Glomerular visceral epithelial cell (primary cell): Measurements from ENCODE around the gene APOBEC3F.
"Not testable (repeated sequence)": the region's sequence is repeated elsewhere in the genome, so short reads cannot be mapped to it uniquely, and the experiment has no call there.

ENCODE experiments used
- DNase-seq: peaks from one replicate; pipeline ENCODE4 v3.0.0-alpha.2; 2016; ENCODE audit errors: extremely low spot score

APOBEC3F gene

GRCh38 chr22:39027717-39028116 is 12.9 kb upstream of the APOBEC3F start:
- DNase-seq = no peak

GRCh38 chr22:39028281-39028680 is 12.4 kb upstream of the APOBEC3F start:
- no peak for DNase-seq

- no peak for DNase-seq
Observed at GRCh38 chr22:39029227-39029626, 11.4 kb upstream of the APOBEC3F start.

GRCh38 chr22:39030705-39031104 is 10.0 kb upstream of the APOBEC3F start:
- DNase-seq = no peak

- not testable (repeated sequence) for DNase-seq
Observed at GRCh38 chr22:39031434-39032295, 9.0 kb upstream of the APOBEC3F start.

DNA sequence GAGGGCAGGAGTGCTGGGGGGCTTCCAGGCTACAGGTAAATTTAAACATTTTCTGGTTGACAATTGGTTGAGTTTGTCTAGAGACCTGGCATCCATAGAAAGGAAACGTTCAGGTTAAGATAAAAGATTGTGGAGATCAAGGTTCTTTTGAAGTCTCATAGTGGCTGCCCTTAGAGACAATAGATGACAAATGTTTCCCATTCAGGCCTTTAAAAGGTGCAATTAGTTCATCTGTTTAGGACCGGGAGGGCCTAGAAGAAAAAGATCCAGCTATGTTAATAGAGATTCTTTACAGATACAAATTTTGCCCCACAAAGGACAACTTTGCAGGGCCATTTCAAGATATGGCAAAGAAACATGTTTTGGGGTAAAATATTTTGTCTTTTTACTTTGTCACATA is 3.6 kb upstream of the APOBEC3F start:
- DNase-seq = not testable (repeated sequence)

- no peak for DNase-seq
Observed at GRCh38 chr22:39039306-39040126, 1.1 kb upstream of the APOBEC3F start.

DNA sequence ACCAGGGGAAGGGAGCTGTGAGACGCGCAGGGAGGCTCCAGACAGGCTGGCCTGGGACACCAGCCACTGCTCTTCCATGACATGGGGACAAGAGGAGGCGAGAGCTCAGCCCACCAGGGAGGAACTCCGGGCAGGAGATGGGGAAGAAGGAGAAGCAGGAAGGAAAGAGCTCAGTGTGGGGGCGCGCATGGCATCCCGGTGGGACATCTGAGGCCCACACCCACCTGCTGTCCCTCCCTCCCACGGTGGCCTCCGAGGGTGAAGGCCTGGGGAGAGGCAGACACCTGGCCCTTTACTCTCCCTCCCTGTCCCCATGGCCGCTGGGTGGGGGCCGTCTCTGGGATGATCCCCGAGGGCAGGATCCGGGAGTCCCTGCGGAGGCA is 518 bp upstream of the APOBEC3F start:
- not testable (repeated sequence) for DNase-seq

- DNase-seq = no peak
Observed at GRCh38 chr22:39041908-39042307, 1.2 kb downstream of the APOBEC3F start.

- DNase-seq = not testable (repeated sequence)
Observed at GRCh38 chr22:39043063-39043462, 2.4 kb downstream of the APOBEC3F start.

DNA sequence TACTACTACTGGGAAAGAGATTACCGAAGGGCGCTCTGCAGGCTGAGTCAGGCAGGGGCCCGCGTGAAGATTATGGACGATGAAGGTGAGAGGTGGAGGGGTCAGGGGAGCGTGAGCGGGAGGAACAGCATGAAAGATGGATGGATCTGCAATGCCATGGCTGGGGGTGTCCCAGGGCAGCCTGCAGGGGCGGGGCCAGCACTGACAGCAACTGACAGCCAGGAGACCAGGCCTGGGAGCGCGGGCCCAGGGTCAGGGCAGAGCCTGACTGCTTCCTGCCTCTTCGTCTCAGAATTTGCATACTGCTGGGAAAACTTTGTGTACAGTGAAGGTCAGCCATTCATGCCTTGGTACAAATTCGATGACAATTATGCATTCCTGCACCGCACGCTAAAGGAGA is 4.5 kb downstream of the APOBEC3F start:
- not testable (repeated sequence) for DNase-seq

- DNase-seq = not testable (repeated sequence)
Observed at GRCh38 chr22:39049486-39049885, 8.8 kb downstream of the APOBEC3F start.

DNA sequence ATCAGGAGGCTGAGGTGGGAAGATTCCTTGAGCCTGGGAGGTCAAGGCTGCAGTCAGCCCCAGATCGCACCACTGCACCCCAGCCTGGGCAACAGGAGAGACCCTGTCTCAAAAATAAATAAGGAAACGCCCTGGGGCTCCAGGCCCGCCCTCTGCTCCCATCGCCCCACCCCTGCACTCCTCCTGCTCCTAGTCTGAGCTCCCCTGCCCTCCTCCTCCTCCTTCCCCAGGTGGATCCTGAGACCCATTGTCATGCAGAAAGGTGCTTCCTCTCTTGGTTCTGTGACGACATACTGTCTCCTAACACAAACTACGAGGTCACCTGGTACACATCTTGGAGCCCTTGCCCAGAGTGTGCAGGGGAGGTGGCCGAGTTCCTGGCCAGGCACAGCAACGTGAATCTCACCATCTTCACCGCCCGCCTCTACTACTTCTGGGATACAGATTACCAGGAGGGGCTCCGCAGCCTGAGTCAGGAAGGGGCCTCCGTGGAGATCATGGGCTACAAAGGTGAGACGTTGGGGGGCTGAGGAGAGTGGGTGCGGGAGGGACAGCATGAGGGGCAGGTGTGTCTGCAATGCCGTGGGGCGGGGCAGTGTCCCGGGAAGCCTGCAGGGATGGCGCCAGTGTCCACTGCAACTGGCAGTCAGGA is 11.3 kb downstream of the APOBEC3F start:
- not testable (repeated sequence) for DNase-seq

- DNase-seq = no peak
Observed at GRCh38 chr22:39055658-39056057, 15.0 kb downstream of the APOBEC3F start.

GRCh38 chr22:39061290-39061689 is 20.6 kb downstream of the APOBEC3F start:
- DNase-seq = not testable (repeated sequence)

DNA sequence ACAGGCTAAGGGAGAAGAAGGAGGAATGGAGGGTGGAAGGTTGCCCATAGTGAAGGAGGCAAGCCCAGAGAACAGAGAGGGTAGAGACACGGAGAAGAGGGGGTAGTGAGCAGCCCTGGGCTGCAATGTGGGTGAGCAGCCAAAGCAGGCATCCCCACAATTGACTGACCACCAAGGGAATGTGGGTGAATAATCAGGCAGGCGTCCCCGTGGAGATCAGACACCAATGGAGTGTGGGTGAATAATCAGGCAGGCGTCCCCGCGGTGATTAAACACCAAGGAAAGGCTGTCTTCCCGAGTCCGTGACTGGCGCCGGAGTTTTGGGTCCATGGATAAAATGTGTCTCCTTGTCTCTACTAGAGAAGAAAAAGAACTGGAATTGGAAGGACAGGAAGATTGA is 21.3 kb downstream of the APOBEC3F start:
- not testable (repeated sequence) for DNase-seq

DNA sequence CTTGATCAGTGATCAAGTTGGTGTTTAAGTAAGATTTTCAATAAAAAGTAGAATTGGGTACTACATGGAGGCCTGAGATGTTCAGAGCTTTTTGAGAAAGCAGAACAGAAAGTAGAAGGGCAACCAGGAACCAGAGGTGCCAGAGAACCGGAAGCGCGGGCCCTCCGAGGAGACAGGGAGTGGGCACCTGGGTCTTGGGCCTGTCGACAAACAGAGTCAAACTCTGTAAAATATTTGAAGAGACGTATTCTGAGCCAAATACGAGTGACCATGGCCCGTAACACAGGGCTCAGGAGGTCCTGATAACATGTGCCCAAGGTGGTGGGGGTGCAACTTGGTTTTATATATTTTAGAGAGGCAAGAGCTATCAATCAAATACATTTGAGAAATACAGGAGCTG is 23.2 kb downstream of the APOBEC3F start:
- DNase-seq = not testable (repeated sequence)

GRCh38 chr22:39066442-39067276 is 26.0 kb downstream of the APOBEC3F start:
- not testable (repeated sequence) for DNase-seq

- DNase-seq = no peak
Observed at GRCh38 chr22:39068033-39068785, 27.5 kb downstream of the APOBEC3F start.

- DNase-seq = no peak
Observed at GRCh38 chr22:39070186-39070585, 29.5 kb downstream of the APOBEC3F start.

DNA sequence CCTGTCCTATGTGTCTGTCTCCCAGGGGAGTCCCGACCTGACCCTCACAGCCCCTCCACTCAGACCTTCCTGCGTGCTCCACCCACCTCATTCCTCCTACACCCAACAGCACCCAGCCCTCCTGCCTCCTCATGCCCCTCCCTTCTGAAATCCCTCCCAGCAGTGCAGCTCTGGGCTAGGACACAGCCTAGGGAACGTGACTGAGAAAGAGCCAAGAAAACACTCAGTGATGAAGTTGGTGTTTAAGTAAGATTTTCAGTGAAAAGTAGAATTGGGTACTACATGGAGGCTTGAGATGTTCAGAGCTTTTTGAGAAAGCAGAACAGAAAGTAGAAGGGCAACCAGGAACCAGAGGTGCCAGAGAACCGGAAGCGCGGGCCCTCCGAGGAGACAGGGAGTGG is 31.9 kb downstream of the APOBEC3F start:
- DNase-seq = not testable (repeated sequence)
